HL-60 (cell line): ENCODE results near the gene IGLL5.

Experiments
- GABPA ChIP-seq: IDR thresholded peaks from 2 replicates; pipeline ENCODE4 v1.6.1; 2012; ENCODE audit warnings: low read depth
- POLR2AphosphoS5 ChIP-seq: IDR thresholded peaks from 2 replicates; pipeline ENCODE4 v1.6.1; 2012; ENCODE audit warnings: low read depth
- TF ChIP-seq, protein P1 (sequence below): IDR thresholded peaks from one replicate; pipeline ENCODE4 v1.5.1; 2011; ENCODE audit warnings: low read length, control low read depth, inconsistent platforms; ENCODE audit not compliant: insufficient read depth

DNA sequence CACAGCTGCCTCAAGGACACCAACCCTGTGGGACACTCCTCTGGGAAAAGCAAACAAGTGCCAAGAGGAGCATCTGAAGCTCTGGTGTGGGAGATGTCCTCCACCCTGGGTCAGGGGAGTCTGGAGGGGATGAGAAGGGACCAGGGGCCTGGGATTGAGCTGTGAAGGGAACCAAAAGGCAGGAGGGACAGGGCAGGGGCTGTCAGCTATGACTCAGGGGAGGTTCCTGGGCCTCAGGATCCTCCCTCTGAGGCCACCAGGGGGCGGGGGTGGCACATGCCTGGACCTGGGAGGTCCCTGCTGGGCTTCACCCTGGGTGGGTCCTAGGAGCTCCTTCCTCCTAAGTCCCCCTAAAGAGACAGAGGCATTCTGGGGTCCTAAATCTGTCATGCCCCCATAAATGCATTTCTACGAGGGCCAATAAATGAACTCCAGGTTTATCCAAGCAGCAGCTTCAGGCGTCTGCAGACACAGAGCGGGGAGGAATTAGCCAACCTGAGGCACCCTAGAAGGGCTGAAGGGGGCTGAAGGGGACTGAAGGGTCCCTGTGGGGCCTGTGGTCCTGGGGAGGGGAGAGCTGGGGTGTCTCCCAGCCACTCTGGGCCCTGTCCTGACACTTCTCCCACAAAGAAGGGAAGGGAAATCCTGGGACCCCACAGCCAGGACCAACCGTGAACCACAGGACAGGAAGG, 31.9 kb upstream of the IGLL5 start:
- TF ChIP-seq GABPA (no peak), POLR2AphosphoS5 (no peak)
- TF ChIP-seq, protein P1, sequence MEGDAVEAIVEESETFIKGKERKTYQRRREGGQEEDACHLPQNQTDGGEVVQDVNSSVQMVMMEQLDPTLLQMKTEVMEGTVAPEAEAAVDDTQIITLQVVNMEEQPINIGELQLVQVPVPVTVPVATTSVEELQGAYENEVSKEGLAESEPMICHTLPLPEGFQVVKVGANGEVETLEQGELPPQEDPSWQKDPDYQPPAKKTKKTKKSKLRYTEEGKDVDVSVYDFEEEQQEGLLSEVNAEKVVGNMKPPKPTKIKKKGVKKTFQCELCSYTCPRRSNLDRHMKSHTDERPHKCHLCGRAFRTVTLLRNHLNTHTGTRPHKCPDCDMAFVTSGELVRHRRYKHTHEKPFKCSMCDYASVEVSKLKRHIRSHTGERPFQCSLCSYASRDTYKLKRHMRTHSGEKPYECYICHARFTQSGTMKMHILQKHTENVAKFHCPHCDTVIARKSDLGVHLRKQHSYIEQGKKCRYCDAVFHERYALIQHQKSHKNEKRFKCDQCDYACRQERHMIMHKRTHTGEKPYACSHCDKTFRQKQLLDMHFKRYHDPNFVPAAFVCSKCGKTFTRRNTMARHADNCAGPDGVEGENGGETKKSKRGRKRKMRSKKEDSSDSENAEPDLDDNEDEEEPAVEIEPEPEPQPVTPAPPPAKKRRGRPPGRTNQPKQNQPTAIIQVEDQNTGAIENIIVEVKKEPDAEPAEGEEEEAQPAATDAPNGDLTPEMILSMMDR = peak; percentile 67
